ENCODE results near the gene DPP6. TPM values are rescaled to one million over a fixed set of nuclear protein-coding genes. Genes with fewer than 3 reads are reported as not detected.

The DPP6 gene
- total and polyA plus RNA-seq, 7 donors: 0.18 to 1.8 (median 0.57) TPM

DNA sequence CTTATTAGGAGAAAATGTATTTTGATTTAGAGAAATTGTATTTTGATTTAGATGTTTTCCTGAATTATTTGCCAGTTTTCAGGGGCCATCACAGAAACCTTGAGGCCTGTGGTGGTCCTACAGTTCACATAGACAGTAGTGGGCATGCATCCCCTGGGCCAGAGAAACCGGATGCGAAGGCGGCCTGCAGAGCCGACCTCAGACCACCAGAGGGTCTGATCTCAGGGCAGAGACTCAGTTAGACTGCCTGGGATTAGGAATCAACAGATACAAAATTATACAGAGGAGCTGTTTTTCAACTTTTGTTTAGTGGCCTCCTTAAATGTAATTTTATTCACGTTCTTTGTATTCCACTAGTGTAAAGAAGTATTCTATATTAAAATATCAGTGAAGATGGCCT lies 792.3 kb downstream of the DPP6 start:
- H3K36me3 ChIP-seq (ENCODE audit: insufficient read depth in 1 of 2, low read depth in 1 of 2): no peaks in the 10 kb centered on the region
- no peak overlapping the region for H3K4me3 ChIP-seq
- intact Hi-C loops (cut with DNase I): no loop called here
- no peaks in the 10 kb centered on the region for H3K9me3 ChIP-seq
- H3K4me1 ChIP-seq: no peaks in the 10 kb centered on the region
- ATAC-seq: no peak
- TF ChIP-seq, protein P1, sequence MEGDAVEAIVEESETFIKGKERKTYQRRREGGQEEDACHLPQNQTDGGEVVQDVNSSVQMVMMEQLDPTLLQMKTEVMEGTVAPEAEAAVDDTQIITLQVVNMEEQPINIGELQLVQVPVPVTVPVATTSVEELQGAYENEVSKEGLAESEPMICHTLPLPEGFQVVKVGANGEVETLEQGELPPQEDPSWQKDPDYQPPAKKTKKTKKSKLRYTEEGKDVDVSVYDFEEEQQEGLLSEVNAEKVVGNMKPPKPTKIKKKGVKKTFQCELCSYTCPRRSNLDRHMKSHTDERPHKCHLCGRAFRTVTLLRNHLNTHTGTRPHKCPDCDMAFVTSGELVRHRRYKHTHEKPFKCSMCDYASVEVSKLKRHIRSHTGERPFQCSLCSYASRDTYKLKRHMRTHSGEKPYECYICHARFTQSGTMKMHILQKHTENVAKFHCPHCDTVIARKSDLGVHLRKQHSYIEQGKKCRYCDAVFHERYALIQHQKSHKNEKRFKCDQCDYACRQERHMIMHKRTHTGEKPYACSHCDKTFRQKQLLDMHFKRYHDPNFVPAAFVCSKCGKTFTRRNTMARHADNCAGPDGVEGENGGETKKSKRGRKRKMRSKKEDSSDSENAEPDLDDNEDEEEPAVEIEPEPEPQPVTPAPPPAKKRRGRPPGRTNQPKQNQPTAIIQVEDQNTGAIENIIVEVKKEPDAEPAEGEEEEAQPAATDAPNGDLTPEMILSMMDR (IDR thresholded peaks at IDR 0.05): no peak
- DNase-seq: no peak
- no peak overlapping the region for H3K27ac ChIP-seq
- WGBS, 3 donors: 84 to 86% (median 86%) methylated on average over 5 of the region's 5 CpGs
- H3K27me3 ChIP-seq (ENCODE audit: insufficient read depth in 3 of 3, low read length in 2 of 3): peaks cover 0 to 22% (median 6%) of the 10 kb centered on the region in 3 donors

GRCh38 chr7:154844955-154845354 lies 792.8 kb downstream of the DPP6 start:
- Histone ChIP-seq H3K27ac (no peak overlapping the region), H3K27me3 (ENCODE audit: insufficient read depth in 3 of 3, low read length in 2 of 3) (peaks cover 0 to 22% (median 6%) of the 10 kb centered on the region in 3 donors), H3K9me3 (no peaks in the 10 kb centered on the region), H3K36me3 (ENCODE audit: insufficient read depth in 1 of 2, low read depth in 1 of 2) (no peaks in the 10 kb centered on the region), H3K4me3 (no peak overlapping the region), H3K4me1 (no peaks in the 10 kb centered on the region)
- WGBS, 3 donors: 85 to 91% (median 86%) methylated on average over 5 of the region's 5 CpGs
- TF ChIP-seq, protein P1 (IDR thresholded peaks at IDR 0.05): no peak
- ATAC-seq (no peak), DNase-seq (no peak)
- intact Hi-C loops (cut with DNase I): no loop called here

GRCh38 chr7:154848464-154848863 lies 796.3 kb downstream of the DPP6 start:
- no peak overlapping the region for H3K4me3 ChIP-seq
- DNase-seq (no peak), ATAC-seq (no peak)
- 17 to 23% (median 20%) methylated on average over 2 of the region's 2 CpGs for WGBS, 3 donors
- no peaks in the 10 kb centered on the region for H3K4me1 ChIP-seq
- H3K9me3 ChIP-seq: no peaks in the 10 kb centered on the region
- TF ChIP-seq, protein P1 (IDR thresholded peaks at IDR 0.05): no peak
- no peak overlapping the region for H3K27ac ChIP-seq
- H3K36me3 ChIP-seq (ENCODE audit: insufficient read depth in 1 of 2, low read depth in 1 of 2): no peaks in the 10 kb centered on the region
- intact Hi-C loops (cut with DNase I): no loop called here
- H3K27me3 ChIP-seq (ENCODE audit: insufficient read depth in 3 of 3, low read length in 2 of 3): peaks cover 0 to 3% (median 1%) of the 10 kb centered on the region in 3 donors

DNA sequence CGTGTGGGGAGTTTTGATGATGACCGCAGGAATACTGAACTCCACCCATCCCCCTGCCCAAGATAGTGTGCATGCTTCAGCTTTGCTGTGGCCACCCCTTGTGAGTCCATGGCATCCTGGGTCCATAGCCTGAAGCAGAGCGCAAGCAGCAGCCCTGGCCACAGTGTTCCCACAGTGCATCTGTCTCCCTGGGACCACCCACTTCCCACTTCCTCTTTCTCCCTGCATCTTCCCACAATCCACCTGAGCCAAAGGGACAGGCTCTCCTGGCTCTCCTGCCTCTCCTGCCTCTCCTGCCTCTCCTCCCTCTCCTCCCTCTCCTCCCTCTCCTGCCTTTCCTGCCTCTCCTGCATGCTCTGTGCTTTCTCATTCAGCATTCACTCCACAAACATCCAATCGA lies 800.0 kb downstream of the DPP6 start:
- ATAC-seq (no peak), DNase-seq (no peak)
- no peak overlapping the region for H3K27ac ChIP-seq
- no peak overlapping the region for H3K4me3 ChIP-seq
- intact Hi-C loops (cut with DNase I): loop anchor here in 1 of 2 donors (5.0 kb wide), 1 partner anchor 1675 kb away; no protein-coding TSS in a partner anchor
- no peaks in the 10 kb centered on the region for H3K36me3 ChIP-seq (ENCODE audit: insufficient read depth in 1 of 2, low read depth in 1 of 2)
- H3K27me3 ChIP-seq (ENCODE audit: insufficient read depth in 3 of 3, low read length in 2 of 3): no peaks in the 10 kb centered on the region
- TF ChIP-seq, protein P1 (IDR thresholded peaks at IDR 0.05): no peak
- WGBS, 3 donors: 61 to 95% (median 85%) methylated on average over 4 of the region's 4 CpGs
- H3K4me1 ChIP-seq: no peaks in the 10 kb centered on the region
- H3K9me3 ChIP-seq: no peaks in the 10 kb centered on the region

GRCh38 chr7:154853063-154853726 lies 801.0 kb downstream of the DPP6 start:
- Histone ChIP-seq H3K9me3 (no peaks in the 10 kb centered on the region), H3K27ac (no peak overlapping the region), H3K27me3 (ENCODE audit: insufficient read depth in 3 of 3, low read length in 2 of 3) (no peaks in the 10 kb centered on the region), H3K4me1 (no peaks in the 10 kb centered on the region), H3K4me3 (no peak overlapping the region), H3K36me3 (ENCODE audit: insufficient read depth in 1 of 2, low read depth in 1 of 2) (no peaks in the 10 kb centered on the region)
- TF ChIP-seq, protein P1 (IDR thresholded peaks at IDR 0.05): no peak
- 85 to 92% (median 91%) methylated on average over 8 of the region's 8 CpGs for whole genome bisulfite sequencing, 3 donors
- DNase-seq (no peak), ATAC-seq (no peak)
- intact Hi-C loops (cut with DNase I): loop anchor here in 1 of 2 donors (5.0 kb wide), 1 partner anchor 1674 kb away; no protein-coding TSS in a partner anchor
